GM18526 (cell line): ENCODE measurements around the gene CCDC181.

ENCODE experiments used
- POLR2A ChIP-seq: IDR thresholded peaks from 3 replicates; pipeline ENCODE4 v1.6.1; 2011; ENCODE audit not compliant: insufficient read length; ENCODE audit errors: extremely low read depth

The CCDC181 gene

DNA sequence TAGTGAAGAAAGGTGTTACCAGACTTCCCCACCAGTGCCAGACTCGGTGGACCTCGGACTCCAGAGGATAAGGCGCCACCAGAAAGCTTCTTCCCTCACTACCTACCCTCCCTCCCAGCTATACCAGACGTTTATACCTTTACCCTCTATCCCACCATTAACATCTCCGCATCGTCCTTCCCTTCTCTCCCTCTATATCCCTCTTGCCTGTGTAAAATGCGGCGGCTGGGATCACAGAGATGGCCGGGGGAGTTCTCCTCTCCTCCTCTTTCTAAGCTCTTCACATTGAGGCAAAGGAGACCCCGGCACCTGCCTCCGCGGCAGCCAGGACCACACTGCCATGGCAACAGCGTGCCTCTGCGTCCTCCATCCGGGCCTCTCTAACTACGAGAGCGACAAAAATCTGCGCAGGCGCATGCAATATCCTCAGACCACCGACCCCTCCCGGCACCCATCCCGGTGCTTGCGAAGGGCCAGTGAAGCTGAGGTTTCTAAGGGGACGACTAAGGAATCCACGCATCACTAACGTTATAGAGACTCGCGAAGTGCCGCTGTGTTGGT lies at the start of gene CCDC181:
CCDC181 (minus strand) TSS at position 394 of the 561 bp plus-strand sequence. CDS start 2,547 bp downstream, outside the sequence.
- TF ChIP-seq POLR2A, result no peak

DNA sequence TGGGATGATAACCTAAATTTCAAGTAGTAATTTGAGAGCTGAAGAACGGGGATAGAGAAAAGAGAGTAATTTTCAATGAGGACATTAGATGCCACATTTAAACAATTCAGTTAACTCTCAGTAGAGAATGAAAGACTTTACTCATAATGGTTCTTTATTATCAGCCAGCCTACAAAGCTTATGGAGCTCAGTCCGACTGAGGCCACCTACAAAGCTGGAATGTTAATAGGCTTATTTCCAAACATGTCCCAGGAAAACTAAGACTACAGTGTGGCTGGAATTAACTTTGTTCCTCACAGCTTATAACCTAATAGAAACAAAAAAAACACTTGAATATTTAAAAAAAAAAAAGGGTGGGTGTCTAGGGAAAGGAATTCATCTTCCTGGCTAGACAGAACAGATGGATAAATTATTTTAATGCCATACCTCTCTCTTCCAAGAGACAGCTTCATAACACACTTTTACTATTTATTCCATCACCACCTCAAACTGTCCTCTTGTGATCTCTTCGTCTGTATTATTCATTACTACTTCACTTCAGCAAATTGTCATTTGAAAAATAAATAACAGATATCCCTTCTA lies 48.6 kb upstream of the CCDC181 start:
- TF ChIP-seq POLR2A, result no peak

DNA sequence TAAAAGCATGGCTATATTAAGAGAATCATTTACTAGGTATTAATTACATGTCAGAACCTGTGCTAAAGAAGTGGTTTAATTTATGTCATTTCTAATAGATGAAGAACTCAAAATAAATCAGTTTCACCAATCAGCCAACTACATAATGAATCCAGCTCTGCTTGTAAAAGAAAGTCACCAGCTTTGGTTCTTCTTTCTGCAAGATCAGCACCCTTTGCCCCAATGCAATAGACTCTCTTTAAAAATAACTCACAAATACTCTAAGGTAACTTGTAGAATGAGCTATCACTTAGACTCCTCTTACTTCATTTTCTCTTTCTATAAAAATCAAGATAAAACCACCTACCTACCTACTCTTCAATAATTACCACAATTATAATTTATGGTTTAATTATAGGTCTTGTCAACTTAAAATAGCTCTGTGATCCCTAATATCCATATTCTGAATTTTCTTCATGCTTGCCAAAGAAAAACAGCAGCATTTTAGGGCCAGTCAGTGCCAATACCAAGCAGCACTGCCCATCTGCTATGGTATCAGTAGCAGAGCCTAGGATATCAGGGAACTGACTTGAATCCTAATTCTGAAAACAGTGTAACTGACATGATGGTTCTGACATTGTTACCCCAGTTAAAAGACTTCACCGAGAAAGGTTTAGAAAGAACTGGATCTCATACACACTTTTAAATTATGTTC lies 47.2 kb upstream of the CCDC181 start:
- TF ChIP-seq POLR2A, result no peak

DNA sequence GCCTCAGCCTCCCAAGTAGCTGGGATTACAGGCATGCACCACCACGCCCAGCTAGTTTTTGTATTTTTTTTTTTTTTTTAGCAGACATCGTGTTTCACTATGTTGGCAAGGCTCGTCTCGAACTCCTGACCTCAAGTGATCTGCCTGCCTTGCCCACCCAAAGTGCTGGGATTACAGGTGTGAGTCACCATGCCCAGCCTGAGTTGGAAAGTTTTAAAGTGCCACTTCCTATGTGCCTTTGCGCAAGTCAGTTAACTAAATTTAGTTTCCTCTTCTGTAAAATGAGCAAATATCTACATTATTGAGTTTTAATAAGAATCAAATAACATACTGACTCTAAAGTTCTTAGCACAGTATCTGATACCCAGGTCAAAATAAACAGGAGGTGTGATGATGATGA lies 46.1 kb upstream of the CCDC181 start:
- no peak for TF ChIP-seq POLR2A

DNA sequence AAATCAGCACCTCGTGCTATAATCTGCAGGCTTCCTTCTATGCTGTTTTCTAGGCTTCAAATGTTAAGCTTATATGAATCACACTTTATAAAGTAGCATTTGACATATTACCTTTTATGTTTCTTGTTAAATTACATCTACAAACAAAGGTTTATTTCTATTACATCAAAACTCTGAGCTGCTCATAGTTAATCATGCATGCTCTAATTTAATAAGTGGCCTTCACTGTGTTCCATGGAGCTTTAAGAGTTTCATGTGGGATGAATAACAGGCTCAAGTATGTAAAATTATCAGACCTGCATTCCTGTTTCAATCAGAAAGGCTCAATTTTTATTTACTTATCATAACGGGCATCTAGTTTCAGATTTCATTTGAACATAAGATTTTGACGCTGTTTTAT lies 45.5 kb upstream of the CCDC181 start:
- no peak for TF ChIP-seq POLR2A

DNA sequence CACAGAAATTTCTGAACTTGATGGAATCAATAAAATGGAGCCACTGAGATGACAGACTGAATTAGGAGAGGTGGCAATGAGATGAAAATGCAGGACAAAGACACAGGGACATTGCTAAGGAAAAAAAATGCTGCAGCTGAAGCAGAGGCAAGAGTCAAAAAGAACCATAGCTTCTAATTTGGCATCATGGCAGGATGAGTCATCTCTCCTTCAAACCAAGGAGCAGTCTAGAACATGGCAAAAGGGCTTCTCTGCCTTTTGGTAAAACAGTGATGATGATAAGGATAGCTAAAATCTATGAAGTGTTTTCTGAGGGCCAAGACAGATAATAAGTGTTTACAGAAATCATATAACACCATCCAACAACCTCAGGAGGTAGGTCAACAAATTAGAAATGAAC lies 41.7 kb upstream of the CCDC181 start:
- TF ChIP-seq POLR2A, result no peak

DNA sequence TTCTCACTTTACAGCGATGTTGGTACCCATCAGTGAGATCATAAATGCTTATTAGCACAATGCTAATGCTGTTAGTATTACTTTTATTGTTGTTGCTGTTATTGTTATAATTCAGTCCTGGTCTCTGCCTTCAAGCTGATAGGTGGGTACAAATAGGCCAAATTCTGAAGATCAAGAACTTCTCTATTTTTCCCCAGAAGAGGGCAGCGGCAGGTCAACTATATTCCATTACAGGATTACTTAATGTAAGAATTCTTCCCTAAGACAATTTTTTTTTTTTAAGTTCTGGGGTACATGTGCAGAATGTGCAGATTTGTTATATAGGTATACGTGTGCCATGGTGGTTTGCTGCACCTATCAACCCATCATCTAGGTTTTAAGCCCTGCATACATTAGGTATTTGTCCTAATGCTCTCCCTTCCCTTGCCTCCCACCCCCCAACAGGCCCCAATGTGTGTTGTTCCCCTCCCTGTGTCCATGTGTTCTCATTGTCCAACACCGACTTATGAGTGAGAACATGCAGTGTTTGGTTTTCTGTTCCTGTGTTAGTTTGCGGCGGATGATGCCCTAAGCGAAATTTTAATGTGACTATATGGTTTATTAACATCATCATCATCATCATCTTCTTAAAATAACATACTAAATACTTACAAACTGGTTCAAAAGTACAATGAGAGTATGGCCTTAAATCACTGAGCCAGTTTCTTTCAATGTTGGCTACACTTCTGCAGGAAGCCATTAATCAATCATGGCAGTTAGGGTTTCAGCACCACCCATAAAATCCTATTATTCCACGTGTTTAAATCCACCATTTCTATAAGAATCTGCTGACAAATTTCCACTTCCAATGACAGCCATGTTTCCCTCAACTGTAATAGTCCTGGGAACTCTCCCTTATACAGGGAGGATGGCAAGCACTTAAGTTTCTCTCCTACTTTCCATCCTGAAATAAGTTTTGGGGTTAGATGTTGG lies 39.3 kb upstream of the CCDC181 start:
- no peak for TF ChIP-seq POLR2A

DNA sequence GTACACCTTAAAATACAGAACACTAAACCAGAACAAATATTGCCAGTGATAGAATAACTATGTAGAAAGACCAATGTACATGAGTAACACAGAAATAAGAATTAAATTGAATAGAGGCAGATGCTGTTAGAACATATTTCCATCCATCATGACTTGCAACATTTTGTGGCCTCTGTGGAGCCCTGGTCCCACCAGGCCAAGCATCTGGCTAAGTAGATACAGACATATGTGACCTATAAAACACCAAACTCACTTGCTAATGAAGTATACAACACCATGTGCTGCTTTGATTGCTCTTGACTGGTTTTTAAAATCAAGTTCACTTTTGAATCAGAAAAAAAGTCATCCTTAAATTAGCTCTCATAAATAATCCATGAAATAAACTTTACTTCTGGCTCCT lies 38.0 kb upstream of the CCDC181 start:
- no peak for TF ChIP-seq POLR2A

DNA sequence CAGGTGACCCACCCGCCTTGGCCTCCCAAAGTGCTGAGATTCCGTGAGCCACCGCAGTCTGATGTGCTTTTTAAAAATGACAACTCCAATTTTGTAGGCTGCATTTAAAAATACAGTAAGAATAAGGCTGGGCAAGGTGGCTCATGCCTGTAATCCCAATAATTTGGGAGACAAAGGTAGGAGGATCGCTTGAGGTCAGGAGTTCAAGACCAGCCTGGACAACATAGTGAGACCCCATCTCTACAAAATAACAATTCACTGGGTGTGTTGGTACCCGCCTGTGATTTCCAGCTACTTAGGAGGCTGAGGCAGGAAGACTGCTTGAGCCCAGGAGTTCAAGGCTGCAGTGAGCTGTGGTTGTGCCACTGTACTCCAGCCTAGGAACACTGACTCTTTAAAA lies 35.1 kb upstream of the CCDC181 start:
- no peak for TF ChIP-seq POLR2A

DNA sequence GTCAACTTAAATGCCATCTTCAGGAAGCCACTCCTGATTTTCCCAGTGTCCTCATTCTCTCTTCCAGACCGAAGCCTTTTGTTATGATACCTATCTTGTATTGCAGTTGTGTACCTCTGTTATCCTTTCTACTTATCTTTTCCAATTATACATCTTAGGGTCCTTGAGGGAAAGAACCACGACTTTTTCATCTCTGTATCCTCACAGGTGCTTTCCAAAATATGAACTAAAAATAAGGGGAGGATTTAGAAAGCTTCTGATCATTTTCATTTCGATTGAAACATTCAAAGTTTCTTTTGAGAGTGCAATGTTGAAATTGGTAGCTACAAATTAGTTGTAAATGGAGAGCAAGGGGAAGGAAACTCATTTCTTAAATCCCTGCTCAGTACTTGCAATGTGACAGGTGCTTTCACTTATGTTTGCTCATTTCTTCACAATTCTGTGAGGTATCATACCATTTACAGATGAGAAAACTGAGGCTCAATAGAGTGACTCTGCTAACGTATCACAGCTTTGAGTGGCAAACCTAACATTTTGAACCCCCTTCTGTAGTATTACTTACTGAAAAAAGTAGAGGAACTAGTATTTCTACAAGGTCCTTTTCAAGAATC lies 34.2 kb upstream of the CCDC181 start:
- TF ChIP-seq POLR2A, result no peak

DNA sequence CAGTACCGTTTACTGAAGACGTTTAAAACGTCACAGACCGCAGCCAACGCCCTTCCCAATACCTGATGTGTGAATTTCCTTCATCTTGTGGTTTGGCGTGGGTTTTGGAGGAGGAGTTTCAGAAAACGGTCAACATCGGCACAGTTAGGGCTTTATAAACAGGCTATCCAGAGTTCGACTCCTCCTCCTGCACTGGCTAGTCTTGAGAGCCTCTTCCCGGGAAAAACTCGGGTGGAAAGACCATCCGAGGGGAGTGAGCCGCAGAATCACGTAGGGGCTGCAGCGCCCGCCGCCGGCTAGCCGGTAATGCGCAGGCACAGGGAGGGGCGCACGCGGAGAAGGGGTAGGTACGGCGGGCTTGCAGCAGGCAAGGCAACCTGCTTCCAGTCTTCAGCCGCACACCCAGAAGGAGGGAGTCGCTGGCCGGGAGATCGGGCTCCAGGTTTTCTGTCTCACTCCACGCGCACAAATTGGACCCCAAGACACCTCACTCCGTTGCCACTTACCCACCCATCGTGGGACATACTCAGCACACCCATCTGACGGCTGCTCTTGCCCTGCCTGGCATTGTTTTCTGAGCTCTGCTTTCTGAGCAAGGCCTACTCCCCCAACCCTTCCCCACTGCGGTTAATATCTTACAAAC lies 33.0 kb upstream of the CCDC181 start:
- TF ChIP-seq POLR2A, result no peak

DNA sequence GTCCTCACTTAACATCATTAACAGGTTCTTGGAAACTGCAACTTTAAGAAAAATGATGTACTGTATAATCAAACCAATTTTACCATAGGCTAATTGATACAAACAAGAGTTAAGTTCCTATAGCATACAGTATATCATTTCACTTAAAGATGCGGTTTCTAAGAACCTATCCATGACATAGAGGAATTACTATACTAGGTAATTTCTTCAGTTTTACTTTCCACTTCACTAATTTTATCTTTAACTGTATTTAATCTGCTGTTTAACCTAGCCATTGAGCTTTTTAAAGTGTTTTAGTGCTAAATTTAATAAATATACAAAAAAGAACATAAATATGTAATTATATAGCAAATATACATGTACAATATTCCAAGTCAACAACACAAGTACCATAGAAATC lies 30.2 kb upstream of the CCDC181 start:
- no peak for TF ChIP-seq POLR2A

DNA sequence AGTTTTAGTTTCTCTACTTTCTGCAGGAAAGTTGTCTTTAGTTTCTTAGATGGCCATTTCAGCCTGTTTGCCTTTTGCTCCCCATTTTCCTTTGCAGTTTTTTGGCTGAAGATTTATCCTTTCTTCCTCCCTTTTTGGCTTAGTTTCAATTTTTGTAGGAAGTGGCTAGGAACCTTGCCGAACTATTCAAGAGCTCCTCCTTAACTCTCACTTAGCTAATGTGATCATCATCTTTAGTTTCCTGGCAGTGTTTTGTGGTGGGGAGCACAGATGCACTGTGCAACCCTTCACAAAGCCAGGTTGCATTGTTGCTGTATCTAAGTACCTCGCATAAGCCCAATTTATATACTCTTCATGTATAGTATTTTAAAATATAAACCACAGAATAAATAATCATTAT lies 28.8 kb upstream of the CCDC181 start:
- no peak for TF ChIP-seq POLR2A

DNA sequence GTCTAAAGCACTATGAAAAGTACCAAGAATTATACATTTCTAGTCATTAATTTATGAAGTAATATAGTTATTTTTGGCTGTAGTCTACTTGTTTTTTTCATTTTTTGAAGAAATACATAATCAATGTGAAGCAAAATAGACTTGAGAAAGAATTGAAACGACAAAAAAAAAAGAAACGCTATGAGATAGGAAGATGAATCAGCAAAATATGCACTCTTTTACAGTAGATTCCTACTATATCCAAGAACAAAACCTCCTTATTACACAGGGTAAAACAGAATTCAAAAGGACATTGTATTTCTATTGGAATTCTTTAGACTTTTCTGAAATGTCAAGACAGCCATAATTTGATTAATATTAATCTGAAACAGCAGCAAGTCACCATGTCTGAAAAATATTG lies 25.6 kb upstream of the CCDC181 start:
- TF ChIP-seq POLR2A, result no peak
